ENCODE measurements around the gene XYLT2.

DNA sequence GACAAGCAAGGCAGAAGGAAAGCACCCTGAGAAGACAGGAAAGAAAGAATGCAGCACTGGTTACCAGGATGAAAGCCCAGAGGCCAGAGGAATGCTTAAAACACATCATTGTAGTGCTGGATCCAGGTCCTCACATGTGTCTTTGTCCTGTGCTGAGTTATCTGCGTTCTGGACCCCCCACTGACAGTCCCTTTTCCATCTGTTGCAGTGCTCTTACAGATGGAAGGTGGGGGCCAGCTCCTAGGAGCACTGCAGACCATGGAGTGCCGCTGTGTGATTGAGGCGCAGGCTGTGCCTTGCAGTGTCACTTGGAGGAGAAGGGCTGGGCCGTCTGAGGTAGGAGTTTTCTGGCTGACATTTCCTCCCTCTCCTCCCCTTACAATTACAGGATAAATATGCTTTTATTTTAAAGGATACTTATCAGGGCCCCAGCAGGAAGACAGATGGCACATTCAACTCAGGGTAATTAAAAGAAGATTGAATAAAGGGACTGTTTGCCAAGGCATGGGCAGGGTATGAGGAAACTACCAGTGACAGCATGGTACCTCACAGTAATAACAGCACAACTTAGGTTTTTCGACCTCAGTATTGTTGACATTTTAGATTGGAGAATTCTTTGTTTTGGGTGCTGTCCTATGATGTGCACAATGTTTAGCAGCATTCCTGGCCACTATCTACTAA is 30.1 kb downstream of the XYLT2 start:
- TF ChIP-seq POLR2A (IDR thresholded peaks at IDR 0.05), result no peak
- TF ChIP-seq, protein P1, sequence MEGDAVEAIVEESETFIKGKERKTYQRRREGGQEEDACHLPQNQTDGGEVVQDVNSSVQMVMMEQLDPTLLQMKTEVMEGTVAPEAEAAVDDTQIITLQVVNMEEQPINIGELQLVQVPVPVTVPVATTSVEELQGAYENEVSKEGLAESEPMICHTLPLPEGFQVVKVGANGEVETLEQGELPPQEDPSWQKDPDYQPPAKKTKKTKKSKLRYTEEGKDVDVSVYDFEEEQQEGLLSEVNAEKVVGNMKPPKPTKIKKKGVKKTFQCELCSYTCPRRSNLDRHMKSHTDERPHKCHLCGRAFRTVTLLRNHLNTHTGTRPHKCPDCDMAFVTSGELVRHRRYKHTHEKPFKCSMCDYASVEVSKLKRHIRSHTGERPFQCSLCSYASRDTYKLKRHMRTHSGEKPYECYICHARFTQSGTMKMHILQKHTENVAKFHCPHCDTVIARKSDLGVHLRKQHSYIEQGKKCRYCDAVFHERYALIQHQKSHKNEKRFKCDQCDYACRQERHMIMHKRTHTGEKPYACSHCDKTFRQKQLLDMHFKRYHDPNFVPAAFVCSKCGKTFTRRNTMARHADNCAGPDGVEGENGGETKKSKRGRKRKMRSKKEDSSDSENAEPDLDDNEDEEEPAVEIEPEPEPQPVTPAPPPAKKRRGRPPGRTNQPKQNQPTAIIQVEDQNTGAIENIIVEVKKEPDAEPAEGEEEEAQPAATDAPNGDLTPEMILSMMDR (IDR thresholded peaks at IDR 0.05), result no peak
- TF ChIP-seq POLR2AphosphoS5 (IDR thresholded peaks at IDR 0.05), result no peak

Data from breast epithelium (tissue), 3 donors.